Sigmoid colon (tissue), 4 donors: Measurements from ENCODE around the gene ITGA11.

Source experiments
- EP300 ChIP-seq, 4 donors: sonication (generic); formaldehyde crosslinking; IDR thresholded peaks; one replicate each; pipeline ENCODE4 v1.6.1; 2017; ENCODE audit warnings: antibody characterized with exemption in 4 of 4
- POLR2A ChIP-seq, 2 donors: fragments of 450-650 bp; IDR thresholded peaks; one replicate each; pipeline ENCODE4 v1.6.1; 2016; ENCODE audit warnings: antibody characterized with exemption in 2 of 2, mild to moderate bottlenecking in 2 of 2, moderate library complexity in 2 of 2
- TF ChIP-seq, protein P1 (sequence below), 4 experiments: fragments of 450-650 bp in 3 of 4; fragments of 200-600 bp in 1 of 4; IDR thresholded peaks; one replicate each; pipeline ENCODE4 v1.5.1; 2016 to 2019; ENCODE audit warnings: antibody characterized with exemption in 4 of 4, mild to moderate bottlenecking in 3 of 4, moderate library complexity in 2 of 4

DNA sequence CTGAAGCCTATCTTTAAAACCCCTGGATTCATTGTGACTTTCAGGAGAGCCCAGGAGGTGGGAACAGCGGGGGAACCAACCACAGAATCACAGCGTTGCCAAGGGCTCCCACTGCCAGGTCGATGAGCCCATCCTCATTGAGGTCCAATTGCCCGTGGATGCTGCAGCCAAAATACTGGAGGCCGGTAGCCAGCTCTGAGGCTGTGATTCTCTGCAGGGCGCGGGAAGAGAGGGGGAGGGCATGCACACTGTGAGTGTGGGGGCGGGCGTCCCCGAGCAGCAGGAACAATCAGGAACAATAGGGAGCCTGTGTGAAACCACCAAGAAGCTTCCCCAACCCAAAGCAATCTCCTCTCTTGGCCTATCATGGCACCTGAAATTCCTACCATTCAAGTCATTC is 101.1 kb downstream of the ITGA11 start:
- TF ChIP-seq POLR2A (IDR thresholded peaks at IDR 0.05) (no peak), EP300 (IDR thresholded peaks at IDR 0.05) (no peak)
- TF ChIP-seq, protein P1, sequence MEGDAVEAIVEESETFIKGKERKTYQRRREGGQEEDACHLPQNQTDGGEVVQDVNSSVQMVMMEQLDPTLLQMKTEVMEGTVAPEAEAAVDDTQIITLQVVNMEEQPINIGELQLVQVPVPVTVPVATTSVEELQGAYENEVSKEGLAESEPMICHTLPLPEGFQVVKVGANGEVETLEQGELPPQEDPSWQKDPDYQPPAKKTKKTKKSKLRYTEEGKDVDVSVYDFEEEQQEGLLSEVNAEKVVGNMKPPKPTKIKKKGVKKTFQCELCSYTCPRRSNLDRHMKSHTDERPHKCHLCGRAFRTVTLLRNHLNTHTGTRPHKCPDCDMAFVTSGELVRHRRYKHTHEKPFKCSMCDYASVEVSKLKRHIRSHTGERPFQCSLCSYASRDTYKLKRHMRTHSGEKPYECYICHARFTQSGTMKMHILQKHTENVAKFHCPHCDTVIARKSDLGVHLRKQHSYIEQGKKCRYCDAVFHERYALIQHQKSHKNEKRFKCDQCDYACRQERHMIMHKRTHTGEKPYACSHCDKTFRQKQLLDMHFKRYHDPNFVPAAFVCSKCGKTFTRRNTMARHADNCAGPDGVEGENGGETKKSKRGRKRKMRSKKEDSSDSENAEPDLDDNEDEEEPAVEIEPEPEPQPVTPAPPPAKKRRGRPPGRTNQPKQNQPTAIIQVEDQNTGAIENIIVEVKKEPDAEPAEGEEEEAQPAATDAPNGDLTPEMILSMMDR (IDR thresholded peaks at IDR 0.05) = no peak
